Measurements from ENCODE around the gene INSRR.

The INSRR gene
- total RNA-seq, result 0 to 0.07 reads per million in 2 donors

DNA sequence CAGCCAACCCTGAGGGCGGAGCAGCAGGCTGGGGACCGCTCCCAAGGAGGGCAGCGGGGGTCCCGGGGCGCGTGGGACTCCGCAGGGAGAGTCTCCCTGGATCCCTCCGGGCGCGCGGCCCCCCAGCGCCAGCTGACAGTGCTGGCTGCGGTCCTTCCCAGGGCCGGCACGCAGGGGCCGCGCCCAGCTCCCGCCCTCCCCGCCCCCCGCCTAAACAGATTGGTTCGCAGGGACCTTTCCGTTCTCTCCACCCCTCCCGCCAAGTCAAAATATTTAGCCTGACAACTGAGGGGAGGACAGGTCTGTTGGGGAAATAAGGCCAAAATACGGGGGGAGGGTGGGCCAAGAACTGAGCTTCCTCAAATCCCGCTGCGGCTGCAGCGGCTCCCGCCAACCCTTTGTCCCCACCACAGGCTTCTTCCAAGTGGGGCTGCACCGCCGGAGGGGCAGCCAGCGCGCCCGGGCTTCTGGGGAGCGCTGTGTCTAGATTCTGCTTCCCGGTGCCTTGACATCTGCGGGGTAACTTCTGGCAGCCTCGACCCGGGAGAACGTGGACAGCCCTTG is at the start of gene INSRR:
INSRR (minus strand) TSS at position 159 of the 564 bp plus-strand sequence. CDS start 496 bp downstream, outside the sequence.
- DNase-seq, result no peak

DNA sequence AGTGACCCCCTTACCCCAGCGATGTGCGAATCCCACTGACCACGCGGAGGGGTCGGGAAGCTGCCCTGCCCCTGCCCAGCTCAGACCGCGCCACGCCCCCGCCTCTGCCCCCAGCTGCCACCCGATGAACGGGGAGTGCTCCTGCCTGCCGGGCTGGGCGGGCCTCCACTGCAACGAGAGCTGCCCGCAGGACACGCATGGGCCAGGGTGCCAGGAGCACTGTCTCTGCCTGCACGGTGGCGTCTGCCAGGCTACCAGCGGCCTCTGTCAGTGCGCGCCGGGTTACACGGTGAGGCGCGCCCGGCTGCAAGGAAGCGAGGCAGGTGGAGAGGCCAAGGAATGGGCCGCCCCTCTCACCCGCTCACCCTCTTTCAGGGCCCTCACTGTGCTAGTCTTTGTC is 49.6 kb upstream of the INSRR start:
- no peak for DNase-seq

DNA sequence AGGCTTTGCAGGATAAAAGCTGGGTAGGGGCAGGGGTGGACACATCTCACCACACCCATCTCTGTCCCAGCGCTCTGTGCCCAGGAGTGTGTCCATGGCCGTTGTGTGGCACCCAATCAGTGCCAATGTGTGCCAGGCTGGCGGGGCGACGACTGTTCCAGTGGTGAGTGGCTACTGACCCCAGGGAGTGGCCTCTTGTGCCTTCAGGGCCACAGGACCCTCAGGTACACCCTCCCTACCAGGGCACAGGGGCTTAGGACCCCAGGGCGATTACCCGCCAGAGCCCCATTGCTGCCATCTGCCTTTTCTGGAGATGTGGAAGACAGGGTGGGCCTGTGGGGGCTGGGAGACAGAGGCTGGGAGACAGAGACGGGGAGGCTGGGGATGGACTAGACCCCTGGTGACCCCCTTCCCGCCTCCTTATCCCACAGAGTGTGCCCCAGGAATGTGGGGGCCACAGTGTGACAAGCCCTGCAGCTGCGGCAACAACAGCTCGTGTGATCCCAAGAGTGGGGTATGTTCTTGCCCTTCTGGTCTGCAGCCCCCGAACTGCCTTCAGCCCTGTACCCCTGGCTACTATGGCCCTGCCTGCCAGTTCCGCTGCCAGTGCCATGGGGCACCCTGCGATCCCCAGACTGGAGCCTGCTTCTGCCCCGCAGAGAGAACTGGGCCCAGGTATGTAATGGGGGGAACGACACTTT is 47.4 kb upstream of the INSRR start:
- no peak for DNase-seq

DNA sequence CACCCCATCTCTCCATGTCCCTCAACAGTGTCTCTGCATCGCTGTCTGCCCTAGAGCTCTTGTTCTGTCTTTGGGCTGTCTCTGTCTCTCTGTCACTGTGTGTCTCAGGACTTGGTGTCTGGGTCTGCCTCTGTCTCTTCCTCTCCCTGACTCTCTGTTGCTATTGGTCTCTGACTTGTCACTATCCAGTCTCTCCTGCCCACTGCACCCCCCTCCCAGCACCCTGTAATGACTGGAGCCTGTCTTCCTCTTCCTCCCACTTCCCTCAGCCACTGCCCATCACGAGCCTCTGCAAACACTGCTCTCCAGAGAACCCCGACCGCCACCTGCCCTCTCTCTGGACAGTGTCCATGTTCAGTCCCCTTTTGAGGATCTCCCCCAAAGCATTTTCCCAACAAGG is 46.7 kb upstream of the INSRR start:
- no peak for DNase-seq

DNA sequence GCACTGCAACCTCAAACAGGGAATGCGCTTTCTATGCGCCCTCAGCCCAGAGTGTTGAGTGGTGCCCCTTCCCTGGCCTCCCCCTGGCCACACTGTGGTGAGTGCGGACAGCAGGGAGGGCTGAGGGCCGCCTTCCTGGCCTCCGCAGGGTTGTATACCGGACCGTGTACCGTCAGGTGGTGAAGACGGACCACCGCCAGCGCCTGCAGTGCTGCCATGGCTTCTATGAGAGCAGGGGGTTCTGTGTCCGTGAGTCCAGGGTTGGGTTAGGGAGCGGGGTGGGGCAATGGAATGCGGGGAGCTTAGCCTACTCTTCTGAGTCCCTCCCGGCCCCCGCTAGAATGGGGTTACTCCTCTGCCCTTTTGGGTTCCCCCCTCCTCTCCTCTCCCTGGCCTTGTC is 46.3 kb upstream of the INSRR start:
- DNase-seq, result no peak

DNA sequence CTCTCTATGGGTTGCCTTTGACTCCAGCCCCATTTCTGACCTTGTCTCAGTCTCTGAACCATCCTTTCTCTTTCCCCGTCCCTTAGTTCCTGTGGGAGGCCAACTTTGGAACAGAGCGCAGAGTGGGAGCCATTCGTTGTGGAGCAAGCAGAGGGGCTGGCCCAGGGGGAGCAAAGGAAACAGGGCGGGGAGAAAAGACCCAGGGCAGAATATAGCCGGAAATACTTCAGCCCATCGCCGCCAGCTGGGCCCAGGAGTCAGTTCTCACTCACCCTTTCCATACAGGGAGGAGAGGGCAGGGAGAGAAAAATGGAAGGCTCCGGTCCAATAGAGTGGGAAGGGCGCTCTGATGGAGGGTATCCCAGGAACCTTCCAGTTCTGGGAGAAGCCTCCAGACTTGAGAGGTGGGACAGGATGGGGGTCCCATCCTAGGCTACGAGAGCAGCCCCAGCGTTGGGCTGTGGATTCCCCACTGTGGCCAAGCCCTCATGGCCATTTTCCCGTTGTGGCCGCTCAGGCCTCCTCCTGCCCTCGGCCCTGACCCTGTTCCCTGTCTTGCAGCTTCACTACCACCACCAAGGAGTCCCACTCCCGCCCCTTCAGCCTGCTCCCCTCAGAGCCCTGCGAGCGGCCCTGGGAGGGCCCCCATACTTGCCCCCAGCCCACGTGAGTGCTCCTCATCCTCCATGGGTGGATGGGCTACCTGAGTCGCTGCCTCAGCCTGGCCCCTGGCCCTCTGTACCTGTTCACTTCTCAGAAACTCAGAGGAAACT is 45.5 kb upstream of the INSRR start:
- DNase-seq, result no peak

DNA sequence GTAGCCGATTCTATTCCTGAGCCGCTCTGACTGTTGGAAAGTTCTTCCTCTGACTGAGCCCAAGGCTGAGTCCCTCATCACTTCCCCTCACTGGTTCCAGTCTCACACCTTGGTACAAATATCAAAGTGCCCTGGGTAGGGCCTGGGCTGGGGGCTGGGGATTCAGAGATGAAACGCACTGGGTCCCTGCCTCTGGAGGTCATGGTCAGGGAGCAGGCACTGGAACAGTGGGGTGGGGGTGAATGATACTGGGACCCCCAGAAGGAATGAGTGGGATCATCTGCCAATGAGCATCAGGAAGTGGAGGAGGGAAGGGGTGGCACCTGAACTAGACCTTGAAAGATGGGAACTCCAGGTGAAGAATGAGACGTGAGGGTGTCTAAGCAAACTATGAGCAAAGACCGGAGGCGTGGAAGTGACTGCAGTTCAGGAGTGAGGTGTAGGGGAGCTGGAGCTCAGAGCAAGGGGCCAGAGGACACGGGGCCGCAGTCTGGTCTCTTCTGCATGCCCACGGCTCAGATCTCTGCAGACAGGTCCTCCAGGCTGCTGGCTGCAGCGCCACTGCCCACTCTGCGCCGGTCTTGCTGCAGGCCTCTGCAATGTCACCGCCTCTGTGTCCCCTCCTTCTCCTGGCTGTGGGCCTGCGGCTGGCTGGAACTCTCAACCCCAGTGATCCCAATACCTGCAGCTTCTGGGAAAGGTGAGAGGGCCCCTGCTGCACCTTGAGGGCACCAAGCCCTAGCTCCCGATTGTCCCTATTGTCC is 44.6 kb upstream of the INSRR start:
- no peak for DNase-seq

DNA sequence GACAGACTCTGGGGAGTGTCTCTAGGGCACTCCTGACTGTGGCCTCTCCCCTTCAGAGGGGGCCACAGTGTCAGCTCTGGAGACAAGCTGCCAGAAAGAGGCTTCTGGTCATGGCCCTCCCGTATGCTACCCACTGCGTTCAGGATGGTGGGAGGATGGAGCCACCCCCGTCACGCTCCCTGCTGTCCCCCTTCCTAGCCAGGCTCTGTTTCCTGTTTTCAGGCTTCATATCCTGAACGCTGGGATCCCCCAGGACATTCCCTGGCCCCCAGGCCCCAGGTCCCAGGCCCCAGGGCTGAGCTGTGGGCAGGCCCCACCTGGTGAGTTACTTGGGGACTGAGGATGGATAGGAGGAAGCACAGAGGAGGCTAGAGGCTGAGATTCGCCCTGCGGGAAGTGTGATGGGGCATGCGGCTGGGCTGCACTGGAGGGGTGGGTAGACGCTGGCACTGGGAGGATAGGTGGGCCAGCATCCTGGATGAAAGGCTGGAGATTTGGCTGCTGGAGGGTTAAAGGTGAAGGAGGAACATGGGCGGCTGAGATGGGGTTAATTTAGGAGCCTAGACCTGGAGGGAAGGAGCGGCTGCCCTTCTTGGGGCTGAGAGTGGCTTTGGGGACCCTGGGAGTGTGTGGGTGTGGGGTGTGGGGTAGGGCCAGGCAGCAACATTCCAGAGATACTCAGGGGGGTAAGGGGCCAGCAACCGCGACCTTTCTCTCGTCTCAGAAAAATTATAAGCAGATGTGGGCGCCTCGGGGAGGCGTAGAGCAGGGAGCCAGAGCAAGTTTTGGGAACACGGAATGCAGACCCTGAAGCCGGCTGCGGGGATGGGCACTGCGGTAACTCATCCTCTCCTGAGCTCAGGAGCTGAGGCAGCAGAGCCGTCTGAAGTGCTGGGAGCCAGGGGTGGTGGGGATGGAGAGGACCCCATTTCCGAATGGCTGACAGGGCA is 43.3 kb upstream of the INSRR start:
- DNase-seq, result no peak

DNA sequence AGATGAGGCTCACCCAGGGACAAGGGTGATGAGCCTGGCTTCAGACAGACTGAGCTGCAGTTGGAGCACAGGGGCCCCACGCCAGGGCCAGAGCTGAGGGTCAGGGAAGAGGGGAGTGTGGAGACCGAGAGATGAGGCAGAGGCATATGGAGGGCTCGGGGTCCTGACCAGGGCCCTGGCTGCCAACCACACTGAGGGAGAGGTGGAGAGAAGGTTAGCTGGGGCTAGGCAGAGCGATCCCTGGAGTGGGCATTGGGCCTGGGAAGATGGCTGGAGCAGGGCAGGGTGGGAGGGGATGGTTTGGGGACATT is 42.6 kb upstream of the INSRR start:
- no peak for DNase-seq

DNA sequence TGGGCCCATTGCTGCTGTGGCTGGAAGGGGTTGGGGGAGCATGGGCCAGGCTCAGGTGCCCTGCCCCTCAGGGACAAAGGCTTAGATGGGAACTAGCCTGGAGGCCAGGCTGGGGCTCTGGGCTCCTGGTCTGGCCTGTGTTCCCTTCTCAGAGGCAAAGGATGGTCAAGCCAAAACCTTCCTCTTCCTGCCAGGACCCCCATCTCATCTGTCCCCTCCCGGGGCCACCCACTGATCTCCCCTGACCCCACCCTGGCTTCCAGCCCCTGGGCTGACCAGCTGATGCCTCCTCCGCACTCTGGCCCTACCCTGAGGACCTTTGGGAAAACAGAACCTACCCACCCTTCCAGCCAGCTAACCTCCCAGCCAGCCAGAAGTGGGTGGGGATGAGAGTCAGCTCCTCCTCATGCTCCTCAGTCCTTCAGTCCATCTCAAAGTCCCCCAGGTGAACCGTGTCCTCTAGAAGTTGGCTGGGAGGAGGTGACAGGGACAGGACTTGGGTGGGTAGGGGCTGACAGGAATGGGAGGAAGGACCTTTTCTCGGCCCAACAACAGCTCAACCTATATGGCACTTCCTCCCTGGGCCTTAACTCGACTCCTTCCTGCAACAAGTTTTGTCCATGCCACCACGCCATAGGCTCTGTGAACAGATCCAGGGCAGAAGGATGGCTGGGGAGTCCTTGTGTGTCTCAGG is 42.1 kb upstream of the INSRR start:
- no peak for DNase-seq

DNA sequence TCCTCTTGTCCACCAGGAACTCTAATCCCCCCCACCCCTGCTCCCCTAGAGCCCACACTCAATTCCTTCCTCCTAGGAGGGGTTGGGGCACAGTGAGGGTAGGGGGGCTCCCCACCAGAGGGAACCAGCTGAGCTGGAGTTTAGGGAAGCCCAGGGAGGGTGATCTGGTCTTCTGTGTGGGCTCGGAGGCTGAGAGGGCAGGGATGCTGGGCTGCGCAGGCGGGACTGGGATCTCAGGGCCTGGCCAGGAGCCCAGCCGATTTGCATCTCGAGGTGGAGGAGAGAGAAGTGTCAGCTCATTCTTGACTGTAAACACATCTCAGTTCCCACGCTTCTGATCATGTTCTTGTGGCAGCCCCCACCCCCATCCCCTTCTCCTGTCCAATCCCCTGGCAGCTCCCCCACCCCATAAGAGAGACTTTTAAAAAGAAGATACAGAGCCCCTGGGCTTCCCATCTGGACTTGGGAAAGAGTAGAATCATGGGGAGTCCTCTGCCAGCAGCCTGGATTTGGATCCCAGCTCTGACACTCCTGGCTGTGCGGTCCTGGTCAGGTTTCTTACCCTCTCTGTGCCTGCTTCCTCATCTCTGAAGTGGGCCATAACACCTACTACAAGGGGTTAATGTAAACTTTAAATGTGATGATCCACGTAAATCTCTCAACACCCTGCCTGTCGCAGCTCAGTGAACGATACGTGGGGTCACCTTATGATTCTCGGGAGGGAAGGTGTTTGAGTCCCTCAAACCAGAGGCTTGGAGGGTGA is 41.2 kb upstream of the INSRR start:
- DNase-seq, result no peak

DNA sequence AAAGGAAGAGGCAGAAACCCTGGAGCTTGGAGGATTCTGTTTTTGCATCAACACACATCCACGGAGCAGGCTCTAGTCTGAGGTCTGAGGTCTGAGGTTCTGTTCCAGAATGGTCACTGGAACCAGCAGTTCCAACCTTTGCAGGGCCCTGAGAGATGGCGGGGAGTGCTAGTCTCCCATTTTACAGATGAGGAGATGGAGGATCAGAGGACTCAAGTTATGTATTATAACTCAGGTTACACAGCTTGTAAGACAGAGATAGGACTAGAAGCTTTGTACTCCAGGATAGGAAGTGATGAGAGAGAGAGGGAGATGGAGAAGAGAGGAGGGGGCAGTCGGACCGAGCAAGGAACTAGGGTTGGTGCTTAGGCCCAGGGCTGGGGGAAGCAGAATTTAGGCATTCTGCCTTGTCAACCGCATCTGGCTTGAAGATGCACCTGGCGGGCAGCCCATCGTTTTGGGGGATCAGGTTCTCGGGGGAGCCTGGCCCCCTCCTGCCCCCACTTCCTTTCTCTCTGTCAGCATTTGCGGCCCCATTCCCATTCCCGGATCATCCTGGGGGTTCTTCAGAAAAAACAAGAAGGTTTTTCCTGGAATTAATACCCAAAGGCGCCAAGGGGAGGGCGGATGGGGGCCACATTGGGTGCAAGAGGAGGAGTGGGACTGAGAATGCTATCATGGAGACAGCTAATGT is 40.2 kb upstream of the INSRR start:
- no peak for DNase-seq

DNA sequence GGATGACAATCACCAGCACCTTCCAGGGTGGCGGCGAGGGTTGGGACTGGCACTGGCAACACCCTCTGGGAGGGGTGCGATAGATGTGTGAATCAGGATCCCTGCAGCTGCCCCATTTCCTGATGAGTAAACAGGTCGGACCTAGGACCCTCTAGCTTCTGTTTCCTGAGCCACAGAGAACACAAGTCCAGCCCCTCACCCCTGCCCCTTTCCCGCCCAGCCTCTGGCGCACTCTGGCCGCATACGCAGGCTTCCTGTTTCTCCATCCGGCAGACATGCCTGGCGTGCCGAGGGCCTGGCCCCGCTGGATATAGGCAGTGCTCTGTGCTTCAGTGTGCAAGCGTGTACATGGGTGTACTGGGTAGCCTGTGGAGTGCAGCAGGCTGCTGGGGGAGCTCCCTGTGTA is 39.2 kb upstream of the INSRR start:
- no peak for DNase-seq

DNA sequence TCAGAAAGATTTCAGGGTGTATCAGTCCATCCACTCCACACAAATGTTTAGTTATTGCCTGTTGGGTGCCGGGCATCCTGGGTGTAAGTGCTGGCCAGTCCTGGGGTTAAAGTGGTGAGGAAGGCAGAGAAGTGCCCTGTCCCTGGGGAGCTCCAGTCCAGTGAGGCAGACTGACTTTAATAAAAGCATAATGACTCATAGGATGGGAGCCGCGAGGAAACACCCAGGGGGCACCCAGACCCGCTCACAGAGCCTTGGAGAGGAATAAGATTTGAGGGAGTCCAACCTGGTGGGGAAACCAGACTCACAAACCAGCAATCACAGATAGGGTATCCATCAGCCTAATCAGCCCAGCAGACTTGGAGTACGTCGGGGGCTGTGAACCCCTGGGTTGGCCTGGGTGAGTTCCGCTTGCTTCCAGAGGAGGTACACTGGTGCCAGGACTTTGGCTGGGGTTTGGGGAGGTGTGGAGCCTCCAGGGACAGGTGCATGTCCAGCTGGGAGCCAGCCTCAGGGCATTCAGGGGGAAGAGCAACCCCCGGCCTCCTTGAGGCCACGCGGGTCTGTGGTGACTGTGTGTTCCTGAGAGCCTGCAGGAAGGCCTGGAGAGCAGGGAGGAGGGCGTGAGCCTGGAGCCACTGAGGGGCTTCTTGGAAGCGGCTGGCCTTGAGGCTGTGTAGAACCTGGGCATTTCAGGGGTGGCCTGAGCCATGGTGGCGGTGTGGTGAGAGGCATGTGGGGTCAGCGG is 38.3 kb upstream of the INSRR start:
- DNase-seq, result no peak

DNA sequence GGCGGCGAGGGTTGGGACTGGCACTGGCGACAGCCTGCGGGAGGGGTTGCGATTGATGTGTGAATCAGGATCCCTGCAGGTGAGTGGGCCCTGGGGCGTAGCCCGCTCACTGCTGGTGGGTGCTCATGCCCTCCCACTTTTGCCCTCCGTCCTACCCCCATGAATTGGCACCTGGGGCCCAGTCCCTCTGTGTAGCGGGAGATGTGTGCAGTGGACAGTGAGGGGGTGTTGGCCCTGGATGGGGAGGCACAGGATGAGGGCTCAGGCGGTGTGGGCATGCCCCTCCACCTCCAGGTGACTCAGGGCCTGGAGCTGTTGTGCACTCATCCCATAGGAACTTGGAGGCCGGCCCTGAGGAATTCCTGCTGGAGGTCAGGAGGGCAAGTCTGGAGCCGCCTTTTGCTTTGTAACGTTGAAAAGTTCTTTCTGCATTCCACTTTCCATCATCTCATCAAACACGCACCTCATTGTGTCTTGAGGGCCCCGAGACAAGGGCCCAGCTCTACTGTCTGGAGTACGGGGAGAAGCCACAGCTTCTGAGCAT is 37.6 kb upstream of the INSRR start:
- no peak for DNase-seq

DNA sequence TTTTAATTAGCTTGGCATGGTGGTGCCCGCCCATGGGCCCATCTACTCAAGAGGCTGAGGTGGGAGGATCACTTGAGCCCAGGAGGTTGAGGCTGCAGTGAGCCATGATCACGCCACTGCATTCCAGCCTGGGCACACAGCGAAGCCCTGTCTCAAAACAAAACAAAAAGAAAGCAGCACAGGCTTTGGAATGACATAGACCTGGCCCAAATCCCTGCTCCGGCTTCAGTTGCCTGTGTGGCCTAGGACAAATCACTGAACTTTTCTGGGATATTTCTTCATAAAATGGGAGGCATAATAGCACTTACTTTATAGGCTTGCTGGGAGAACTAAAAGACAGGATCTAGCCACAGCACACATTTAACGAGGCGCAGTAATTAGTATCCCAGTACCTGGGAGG is 37.0 kb upstream of the INSRR start:
- DNase-seq, result no peak

DNA sequence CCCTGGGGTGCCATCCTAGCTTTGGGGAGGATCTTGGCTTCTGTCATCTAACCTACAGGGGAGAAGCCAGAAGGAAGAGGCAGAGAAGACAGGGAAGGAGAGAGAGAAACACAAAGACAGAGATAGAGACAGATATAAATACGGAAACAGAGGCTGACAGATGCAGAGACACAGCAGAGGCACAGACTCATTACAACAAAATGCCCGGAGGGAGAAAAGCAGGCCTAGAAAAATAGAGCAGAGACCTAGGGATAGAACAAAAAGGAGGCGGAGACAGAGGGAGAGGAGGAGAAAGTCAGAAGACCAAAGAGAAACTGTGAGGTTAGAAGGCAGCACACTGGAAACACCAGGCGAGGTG is 36.5 kb upstream of the INSRR start:
- DNase-seq, result no peak

DNA sequence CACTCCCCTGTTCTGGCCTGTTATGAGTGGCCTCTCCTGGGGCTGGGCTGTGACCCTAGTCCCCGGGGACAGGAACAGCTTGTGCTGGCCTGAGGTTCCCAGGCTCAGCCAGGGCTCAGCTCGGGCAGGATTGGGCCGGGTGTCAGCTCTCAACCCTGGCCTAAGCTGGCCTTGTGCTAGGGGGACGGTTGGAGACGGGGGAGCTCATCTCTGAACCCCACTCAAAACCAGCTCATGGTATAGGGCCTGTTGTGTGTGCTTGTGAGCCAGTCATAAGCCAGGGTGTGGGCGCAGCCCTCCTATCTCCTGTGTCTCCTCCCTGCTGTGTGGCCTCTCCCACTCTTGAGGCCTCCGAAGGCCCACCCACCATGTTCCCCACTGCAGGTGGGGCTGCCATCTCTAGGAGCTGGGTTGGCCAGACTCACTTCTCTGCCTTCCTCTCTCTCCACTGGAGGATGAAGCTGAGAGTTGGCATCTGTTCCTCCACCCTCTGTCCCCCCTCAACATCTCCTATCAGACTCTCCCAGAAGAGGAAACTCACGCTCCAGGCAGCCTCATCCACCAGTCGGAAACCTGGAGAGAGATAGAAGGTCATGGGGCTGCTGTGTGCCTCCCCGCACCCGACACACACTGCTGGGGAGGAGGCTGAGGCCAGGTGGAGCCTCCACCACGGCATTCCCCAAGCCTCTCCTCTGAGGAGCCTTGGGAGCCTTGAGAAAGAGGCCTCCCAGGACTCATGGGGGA is 36.0 kb upstream of the INSRR start:
- no peak for DNase-seq

DNA sequence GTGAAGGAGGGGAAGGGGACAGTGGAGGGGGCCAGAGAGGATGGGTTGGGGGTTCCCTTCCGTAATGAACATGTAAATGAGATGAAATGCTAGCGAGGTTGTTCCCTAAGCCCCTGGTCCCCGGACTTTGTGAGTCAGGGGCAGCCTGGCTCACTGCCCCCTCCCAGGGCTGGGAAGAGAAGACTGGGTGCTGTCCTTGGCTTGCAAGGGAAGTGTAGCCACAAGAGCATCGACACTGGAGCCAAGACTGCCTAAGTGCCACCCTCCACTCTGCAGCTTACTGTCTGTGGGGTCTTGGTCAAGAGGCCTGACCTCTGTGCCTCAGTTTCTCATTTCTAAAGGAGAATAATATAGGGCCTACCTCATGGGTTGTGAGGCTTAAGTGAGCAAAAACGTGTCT is 35.1 kb upstream of the INSRR start:
- no peak for DNase-seq
